Measurements from ENCODE around the gene CEACAM16.

Gene CEACAM16

GRCh38 chr19:44753932-44754749 is 55.2 kb downstream of the CEACAM16 start:
- in situ Hi-C loops (cut with MboI; ENCODE audit: low sequenced_read_pairs): no loop called here
- no peaks in the 10 kb centered on the region for H3K27me3 ChIP-seq (ENCODE audit: low read depth)
- peak; percentile 68 to 91 for DNase-seq (ENCODE audit: low spot score in 2 of 2)
- peak overlapping the region; percentile 29 for H3K4me3 ChIP-seq
- peaks cover 21% of the 10 kb centered on the region for H3K4me1 ChIP-seq
- H3K9me3 ChIP-seq: no peaks in the 10 kb centered on the region
- peaks cover 15% of the 10 kb centered on the region for H3K36me3 ChIP-seq (replicated peaks)

GRCh38 chr19:44754750-44755080 is 55.8 kb downstream of the CEACAM16 start:
- peak overlapping the region; percentile 29 for H3K4me3 ChIP-seq

GRCh38 chr19:44755219-44755618 is 56.3 kb downstream of the CEACAM16 start:
- peaks cover 15% of the 10 kb centered on the region for H3K36me3 ChIP-seq (replicated peaks)
- H3K4me3 ChIP-seq: no peak overlapping the region

More at GRCh38 chr19:44754750-44755080, 55.8 kb downstream of the CEACAM16 start:
- peaks cover 15% of the 10 kb centered on the region for H3K36me3 ChIP-seq (replicated peaks)
- peaks cover 18% of the 10 kb centered on the region for H3K4me1 ChIP-seq
- DNase-seq (ENCODE audit: low spot score in 2 of 2): no peak
- in situ Hi-C loops (cut with MboI; ENCODE audit: low sequenced_read_pairs): no loop called here
- H3K9me3 ChIP-seq: no peaks in the 10 kb centered on the region
- H3K27me3 ChIP-seq (ENCODE audit: low read depth): no peaks in the 10 kb centered on the region

GRCh38 chr19:44756089-44756562 is 57.2 kb downstream of the CEACAM16 start:
- peaks cover 18% of the 10 kb centered on the region for H3K4me1 ChIP-seq
- in situ Hi-C loops (cut with MboI; ENCODE audit: low sequenced_read_pairs): no loop called here
- peaks cover 14% of the 10 kb centered on the region for H3K36me3 ChIP-seq (replicated peaks)

More at GRCh38 chr19:44755219-44755618, 56.3 kb downstream of the CEACAM16 start:
- H3K9me3 ChIP-seq: no peaks in the 10 kb centered on the region
- no peaks in the 10 kb centered on the region for H3K27me3 ChIP-seq (ENCODE audit: low read depth)
- H3K4me1 ChIP-seq: peaks cover 18% of the 10 kb centered on the region
- no peak for DNase-seq (ENCODE audit: low spot score in 2 of 2)
- in situ Hi-C loops (cut with MboI; ENCODE audit: low sequenced_read_pairs): no loop called here

GRCh38 chr19:44757057-44757734 is 58.2 kb downstream of the CEACAM16 start:
- in situ Hi-C loops (cut with MboI; ENCODE audit: low sequenced_read_pairs): no loop called here
- no peak for DNase-seq (ENCODE audit: low spot score in 2 of 2)
- Histone ChIP-seq H3K27me3 (ENCODE audit: low read depth) (no peaks in the 10 kb centered on the region), H3K36me3 (replicated peaks) (peaks cover 9% of the 10 kb centered on the region), H3K4me1 (peaks cover 18% of the 10 kb centered on the region), H3K4me3 (no peak overlapping the region), H3K9me3 (no peaks in the 10 kb centered on the region)

More at GRCh38 chr19:44756089-44756562, 57.2 kb downstream of the CEACAM16 start:
- Histone ChIP-seq H3K9me3 (no peaks in the 10 kb centered on the region), H3K4me3 (no peak overlapping the region), H3K27me3 (ENCODE audit: low read depth) (no peaks in the 10 kb centered on the region)
- no peak for DNase-seq (ENCODE audit: low spot score in 2 of 2)

GRCh38 chr19:44757735-44758505 is 59.0 kb downstream of the CEACAM16 start:
- in situ Hi-C loops (cut with MboI; ENCODE audit: low sequenced_read_pairs): no loop called here
- no peaks in the 10 kb centered on the region for H3K9me3 ChIP-seq
- H3K4me3 ChIP-seq: no peak overlapping the region
- H3K4me1 ChIP-seq: peaks cover 17% of the 10 kb centered on the region
- H3K36me3 ChIP-seq (replicated peaks): peaks cover 3% of the 10 kb centered on the region; the same call in 1 of the 2 replicates
- no peaks in the 10 kb centered on the region for H3K27me3 ChIP-seq (ENCODE audit: low read depth)
- DNase-seq (ENCODE audit: low spot score in 2 of 2): no peak

GRCh38 chr19:44758596-44758995 is 59.6 kb downstream of the CEACAM16 start:
- Histone ChIP-seq H3K9me3 (no peaks in the 10 kb centered on the region), H3K4me1 (peaks cover 14% of the 10 kb centered on the region), H3K27me3 (ENCODE audit: low read depth) (no peaks in the 10 kb centered on the region), H3K4me3 (no peak overlapping the region), H3K36me3 (replicated peaks) (peaks cover 2% of the 10 kb centered on the region; the same call in 1 of the 2 replicates)
- in situ Hi-C loops (cut with MboI; ENCODE audit: low sequenced_read_pairs): no loop called here
- no peak for DNase-seq (ENCODE audit: low spot score in 2 of 2)

GRCh38 chr19:44759083-44759804 is 60.3 kb downstream of the CEACAM16 start:
- no peak for DNase-seq (ENCODE audit: low spot score in 2 of 2)
- H3K4me1 ChIP-seq: peaks cover 9% of the 10 kb centered on the region
- no peak overlapping the region for H3K4me3 ChIP-seq
- H3K27me3 ChIP-seq (ENCODE audit: low read depth): no peaks in the 10 kb centered on the region
- H3K9me3 ChIP-seq: no peaks in the 10 kb centered on the region
- peaks cover 2% of the 10 kb centered on the region; the same call in 1 of the 2 replicates for H3K36me3 ChIP-seq (replicated peaks)
- in situ Hi-C loops (cut with MboI; ENCODE audit: low sequenced_read_pairs): no loop called here
